ENCODE data around the gene CCR7. TPM values are rescaled to one million over a fixed set of nuclear protein-coding genes. Genes with fewer than 3 reads are reported as not detected.

CCR7 gene
- total and polyA plus RNA-seq, 2 of the 4 experiments (the other 2 are of a cell fraction), result 0.14 to 0.36 TPM

- no peak overlapping the region for H2AK5ac ChIP-seq (ENCODE audit: low read depth, low read length)
- H3K14ac ChIP-seq (replicated peaks; ENCODE audit: low read depth, low read length), result no peak overlapping the region
- H3K9me3 ChIP-seq (ENCODE audit: control insufficient read depth, insufficient read depth, low read length), result no peaks in the 10 kb centered on the region
- ATAC-seq (ENCODE audit: low read depth), result no peak
- no peak overlapping the region for H3K18ac ChIP-seq (ENCODE audit: low read depth, low read length)
- no peak overlapping the region for H3K4me2 ChIP-seq (ENCODE audit: low read depth, low read length)
- CTCF ChIA-PET, result no interaction called here
- peaks cover 67% of the 10 kb centered on the region for H3K27me3 ChIP-seq (ENCODE audit: control insufficient read depth, insufficient read depth, low read length)
- no peak overlapping the region for H2BK120ac ChIP-seq (ENCODE audit: low read depth, low read length)
- H3K36me3 ChIP-seq (ENCODE audit: control insufficient read depth, insufficient read depth, low read length), result no peaks in the 10 kb centered on the region
- POLR2A ChIA-PET (ENCODE audit: unreplicated experiment), result no interaction called here
- no peaks in the 10 kb centered on the region for H3K79me1 ChIP-seq (ENCODE audit: low read depth in 1 of 2, low read length in 2 of 2)
- H3K27ac ChIP-seq (ENCODE audit: insufficient read depth, low read length), result no peak overlapping the region
- H3K23ac ChIP-seq (ENCODE audit: low read depth, low read length), result no peak overlapping the region
- no peak overlapping the region for H2AFZ ChIP-seq (replicated peaks; ENCODE audit: low read length, poor library complexity)
- H4K8ac ChIP-seq (ENCODE audit: low read depth in 2 of 2, low read length in 2 of 2), result no peak overlapping the region
- no peaks in the 10 kb centered on the region for H4K20me1 ChIP-seq (ENCODE audit: insufficient read depth, low read length)
- no peak overlapping the region for H3K56ac ChIP-seq (ENCODE audit: extremely low read depth, insufficient read depth, low read length)
- H4K5ac ChIP-seq (ENCODE audit: low read depth, low read length), result no peak overlapping the region
- WGBS, 2 experiments (ENCODE audit: extremely low coverage in 2 of 2, insufficient read length in 1 of 2), result 67% methylated on average over 4 of the region's 5 CpGs; no CpG with 5 or more reads in 1 of the 2 experiments
- H4K91ac ChIP-seq (ENCODE audit: insufficient read depth, low read depth, low read length), result no peak overlapping the region
- no peak overlapping the region for H3K9ac ChIP-seq (ENCODE audit: low read depth, low read length)
- no peak overlapping the region for H2AK9ac ChIP-seq (replicated peaks; ENCODE audit: low read depth, low read length, poor library complexity)
- no peaks in the 10 kb centered on the region for H3K4me1 ChIP-seq (ENCODE audit: control insufficient read depth, insufficient read depth, low read length)
- no peak for DNase-seq
- H2BK5ac ChIP-seq (ENCODE audit: low read depth, low read length, poor library complexity, severe bottlenecking), result no peak overlapping the region
- dilution Hi-C loops (cut with HindIII; ENCODE audit: low sequenced_read_pairs, unreplicated experiment) (no loop called here), in situ Hi-C loops (cut with MboI; ENCODE audit: low sequenced_read_pairs) (no loop called here), intact Hi-C loops (cut with micrococcal nuclease) (no loop called here)
- BruUV-seq (replicated peaks), result no TSS peak
- H3K4ac ChIP-seq (ENCODE audit: low read depth, low read length), result no peak overlapping the region
- H2BK15ac ChIP-seq (ENCODE audit: low read depth, low read length), result no peak overlapping the region
- no peaks in the 10 kb centered on the region for H3K9me1 ChIP-seq (ENCODE audit: insufficient read depth, low read length)
- H2BK20ac ChIP-seq (ENCODE audit: low read depth, low read length), result no peak overlapping the region
- TF ChIP-seq CEBPB (IDR thresholded peaks at IDR 0.05; ENCODE audit: low read depth, low read length) (no peak), FOS (IDR thresholded peaks at IDR 0.05; ENCODE audit: low read depth, low read length) (no peak), MAFK (IDR thresholded peaks at IDR 0.05; ENCODE audit: low read depth, low read length) (no peak), USF2 (IDR thresholded peaks at IDR 0.05; ENCODE audit: low read depth, low read length) (no peak), RAD21 (IDR thresholded peaks at IDR 0.05; ENCODE audit: low read length) (no peak), BHLHE40 (IDR thresholded peaks at IDR 0.05; ENCODE audit: low read depth, low read length) (no peak), ELK1 (IDR thresholded peaks at IDR 0.05; ENCODE audit: borderline replicate concordance, low read depth, low read length) (no peak), MXI1 (IDR thresholded peaks at IDR 0.05; ENCODE audit: borderline replicate concordance, low read depth, low read length) (no peak), POLR2A (IDR thresholded peaks at IDR 0.05; ENCODE audit: low read depth, low read length) (no peak), CTCF (conservative IDR thresholded peaks at IDR 0.05; ENCODE audit: low read depth, low read length) (no peak), SMC3 (IDR thresholded peaks at IDR 0.05; ENCODE audit: low read depth, low read length) (no peak), NFE2L2 (IDR thresholded peaks at IDR 0.05; ENCODE audit: low read depth, low read length) (no peak)
- no peak overlapping the region for H3K4me3 ChIP-seq (ENCODE audit: insufficient read depth, low read depth, low read length)
Observed at GRCh38 chr17:40613467-40614154, 48.3 kb upstream of the CCR7 start.

Measured in IMR-90 (cell line).